Renal pelvis (tissue), 4 donors: ENCODE results near the gene PTPRZ1. TPM values are rescaled to one million over a fixed set of nuclear protein-coding genes. Genes with fewer than 3 reads are reported as not detected.
A peak's percentile ranks its signal among the peaks of the same experiment; 100 is the strongest.

Experiments
- DNase-seq: peaks from one replicate; pipeline ENCODE4 v3.0.0-alpha.2; 2013
- polyA plus RNA-seq, 3 donors: library from polyadenylated mRNA; unstranded; fragments of 120-200 nt; gene quantifications; one replicate each; pipeline ENCODE4 v1.2.1, GENCODE V29; 2013; ENCODE audit not compliant: insufficient read length in 3 of 3

The PTPRZ1 gene
- polyA plus RNA-seq, 3 donors, result 2.4 to 3.7 (median 3.5) TPM

GRCh38 chr7:122054393-122054792 lies 181.4 kb downstream of the PTPRZ1 start:
- DNase-seq, result no peak

GRCh38 chr7:122055073-122055472 lies 182.1 kb downstream of the PTPRZ1 start:
- DNase-seq, result no peak

- DNase-seq, result no peak
Observed at GRCh38 chr7:122056977-122057376, 184.0 kb downstream of the PTPRZ1 start.

GRCh38 chr7:122059542-122059941 lies 186.6 kb downstream of the PTPRZ1 start:
- DNase-seq, result no peak

GRCh38 chr7:122063146-122063545 lies 190.2 kb downstream of the PTPRZ1 start:
- no peak for DNase-seq

GRCh38 chr7:122064971-122065370 lies 192.0 kb downstream of the PTPRZ1 start:
- no peak for DNase-seq

GRCh38 chr7:122067077-122067476 lies 194.1 kb downstream of the PTPRZ1 start:
- no peak for DNase-seq

- DNase-seq, result no peak
Observed at GRCh38 chr7:122068046-122068445, 195.1 kb downstream of the PTPRZ1 start.

GRCh38 chr7:122068999-122069398 lies 196.0 kb downstream of the PTPRZ1 start:
- DNase-seq, result no peak

- no peak for DNase-seq
Observed at GRCh38 chr7:122070062-122070461, 197.1 kb downstream of the PTPRZ1 start.

GRCh38 chr7:122070834-122071233 lies 197.9 kb downstream of the PTPRZ1 start:
- DNase-seq, result no peak

- DNase-seq, result no peak
Observed at GRCh38 chr7:122072272-122072671, 199.3 kb downstream of the PTPRZ1 start.

GRCh38 chr7:122072924-122073599 lies 200.1 kb downstream of the PTPRZ1 start:
- no peak for DNase-seq

GRCh38 chr7:122073635-122074034 lies 200.7 kb downstream of the PTPRZ1 start:
- no peak for DNase-seq

- DNase-seq, result no peak
Observed at GRCh38 chr7:122082160-122082559, 209.2 kb downstream of the PTPRZ1 start.

- no peak for DNase-seq
Observed at GRCh38 chr7:122082670-122083069, 209.7 kb downstream of the PTPRZ1 start.

GRCh38 chr7:122092964-122093797 lies 220.2 kb downstream of the PTPRZ1 start:
- DNase-seq, result peak; percentile 48

- DNase-seq, result no peak
Observed at GRCh38 chr7:122094549-122094948, 221.6 kb downstream of the PTPRZ1 start.

GRCh38 chr7:122095642-122096041 lies 222.7 kb downstream of the PTPRZ1 start:
- DNase-seq, result no peak

- no peak for DNase-seq
Observed at GRCh38 chr7:122100021-122100420, 227.1 kb downstream of the PTPRZ1 start.

GRCh38 chr7:122103064-122103463 lies 230.1 kb downstream of the PTPRZ1 start:
- no peak for DNase-seq
